ENCODE data around the gene DOCK4. TPM values are rescaled to one million over a fixed set of nuclear protein-coding genes. Genes with fewer than 3 reads are reported as not detected.

DOCK4 gene
- total and polyA plus RNA-seq, 2 of the 8 experiments (the other 6 are each of a cell fraction or from before 2014, with no cell fraction given), result 5.1 to 23.6 TPM

- no peak overlapping the region for H4K5ac ChIP-seq (ENCODE audit: insufficient read length, low read depth, low read length)
- TF ChIP-seq TAF1 (IDR thresholded peaks at IDR 0.05; ENCODE audit: low read depth, low read length) (no peak), RAD21 (IDR thresholded peaks at IDR 0.05 in 1 of 2, conservative IDR thresholded peaks at IDR 0.05 in 1 of 2; ENCODE audit: low read depth in 2 of 2, low read length in 2 of 2) (no peak), JUND (IDR thresholded peaks at IDR 0.05; ENCODE audit: low read length) (no peak), E2F6 (IDR thresholded peaks at IDR 0.05) (no peak), ZNF274 (IDR thresholded peaks at IDR 0.05; ENCODE audit: borderline replicate concordance, extremely low read depth, low read length) (no peak)
- H3K27ac ChIP-seq (ENCODE audit: low read depth, low read length), result no peak overlapping the region
- peaks cover 0 to 1% (median 0%) of the 10 kb centered on the region in 4 experiments; a peak in 1 of 7 replicates for H3K27me3 ChIP-seq (replicated peaks in 1 of 4; ENCODE audit: control insufficient read depth in 3 of 4, extremely low read depth in 1 of 4, insufficient read depth in 3 of 4, low read length in 3 of 4)
- no peaks in the 10 kb centered on the region for H3K9me3 ChIP-seq (ENCODE audit: insufficient read depth in 2 of 2, low read depth in 1 of 2, low read length in 1 of 2)
- H3K79me1 ChIP-seq (ENCODE audit: low read depth, low read length), result peaks cover 2% of the 10 kb centered on the region; the same call in 1 of the 2 replicates
- no peak overlapping the region for H2AFZ ChIP-seq (ENCODE audit: low read length)
- H2AK5ac ChIP-seq (ENCODE audit: low read depth, low read length), result no peak overlapping the region
- no peaks in the 10 kb centered on the region for H4K20me1 ChIP-seq (replicated peaks in 1 of 2; ENCODE audit: control insufficient read depth in 1 of 2, insufficient read depth in 2 of 2, low read length in 2 of 2)
- peaks cover 0 to 41% of the 10 kb centered on the region in 2 experiments; a peak in 2 of 4 replicates for H3K79me2 ChIP-seq (ENCODE audit: control insufficient read depth in 1 of 2, insufficient read depth in 2 of 2, low read length in 2 of 2)
- ChIA-PET POLR2A (ENCODE audit: partially characterized antibody) (interaction anchor here (2.2 kb wide), 1 partner anchor 312 kb away, joined by 5 read pairs; the partner anchor contains the start of gene IFRD1), CTCF (ENCODE audit: partially characterized antibody) (interaction anchor here (0.8 to 1.8 kb wide), 4 partner anchors 8 to 275 kb away, joined by 3 to 6 read pairs (median 4); no protein-coding TSS in a partner anchor)
- H3K36me3 ChIP-seq (ENCODE audit: control insufficient read depth in 2 of 4, insufficient read depth in 4 of 4, low read length in 3 of 4), result no peaks in the 10 kb centered on the region
- no peak overlapping the region for H2BK5ac ChIP-seq (ENCODE audit: low read depth, low read length)
- H4K91ac ChIP-seq (replicated peaks; ENCODE audit: insufficient read length, low read length), result no peak overlapping the region
- H2BK120ac ChIP-seq (replicated peaks; ENCODE audit: low read depth, low read length), result no peak overlapping the region
- no peak overlapping the region for H3K23ac ChIP-seq (ENCODE audit: insufficient read length)
- no peaks in the 10 kb centered on the region for H3K23me2 ChIP-seq (ENCODE audit: low read depth, low read length)
- H3K4ac ChIP-seq (replicated peaks; ENCODE audit: insufficient read length, low read depth, low read length), result no peak overlapping the region
- 97% methylated on average over 3 of the region's 3 CpGs; no CpG with 5 or more reads in 1 of the 2 experiments for WGBS, 2 experiments (ENCODE audit: extremely low coverage in 1 of 2, insufficient coverage in 1 of 2, insufficient read length in 1 of 2, insufficient replicate concordance in 2 of 2, low coverage in 1 of 2, low lambda C conversion rate in 2 of 2, missing lambda C conversion rate in 1 of 2)
- no peak overlapping the region for H3K56ac ChIP-seq (replicated peaks; ENCODE audit: insufficient read length, low read depth, low read length)
- FAIRE-seq (no peak), DNase-seq (ENCODE audit: low read depth in 1 of 2, low spot score in 2 of 2) (no peak)
- H3K14ac ChIP-seq (ENCODE audit: insufficient read length), result no peak overlapping the region
- H3K4me1 ChIP-seq (replicated peaks in 1 of 4; ENCODE audit: control insufficient read depth in 3 of 4, insufficient read depth in 4 of 4, low read length in 3 of 4), result peaks cover 2 to 13% (median 5%) of the 10 kb centered on the region in 4 experiments; a peak in 5 of 7 replicates
- H3K9ac ChIP-seq (replicated peaks in 1 of 4; ENCODE audit: extremely low read depth in 1 of 4, low read depth in 3 of 4, low read length in 3 of 4), result no peak overlapping the region
- H4K8ac ChIP-seq (ENCODE audit: extremely low read depth, insufficient read depth, low read length), result no peak overlapping the region
- H3K4me3 ChIP-seq (ENCODE audit: extremely low read depth in 1 of 4, insufficient read depth in 2 of 4, low read depth in 3 of 4, low read length in 4 of 4), result no peak overlapping the region
- no peak overlapping the region for H2BK20ac ChIP-seq (ENCODE audit: low read length)
- H3K4me2 ChIP-seq (ENCODE audit: insufficient read depth in 1 of 2, low read depth in 2 of 2, low read length in 2 of 2), result no peak overlapping the region
- H2BK15ac ChIP-seq (ENCODE audit: low read length), result no peak overlapping the region
- H2BK12ac ChIP-seq (ENCODE audit: low read depth, low read length), result no peak overlapping the region
- no peak overlapping the region for H3K18ac ChIP-seq (ENCODE audit: extremely low read depth, low read length)
These were observed 67.3 kb downstream of the DOCK4 start for GRCh38 chr7:112138938-112139337.

All from H1 (cell line).